Colonic mucosa (tissue), 4 donors: ENCODE results near the gene AMIGO3. TPM values are rescaled to one million over a fixed set of nuclear protein-coding genes. Genes with fewer than 3 reads are reported as not detected.

Experiments
- DNase-seq: peaks from one replicate; pipeline ENCODE4 v3.0.0-alpha.2; 2020
- H3K27ac ChIP-seq: fragments of 200-600 bp; one replicate; pipeline ENCODE4 v1.8.0; 2021
- H3K27me3 ChIP-seq: fragments of 200-600 bp; one replicate; pipeline ENCODE4 v1.8.0; 2021
- H3K36me3 ChIP-seq: fragments of 200-600 bp; one replicate; pipeline ENCODE4 v1.8.0; 2021
- H3K4me1 ChIP-seq: fragments of 200-600 bp; one replicate; pipeline ENCODE4 v1.8.0; 2021; ENCODE audit warnings: mild to moderate bottlenecking
- H3K4me3 ChIP-seq: fragments of 200-600 bp; one replicate; pipeline ENCODE4 v1.8.0; 2021
- H3K9ac ChIP-seq, 2 donors: one replicate each; pipeline ENCODE4 v1.7.0; 2013; ENCODE audit warnings: control low read depth in 2 of 2, low read depth in 2 of 2, low read length in 2 of 2
- H3K9me3 ChIP-seq: fragments of 200-600 bp; one replicate; pipeline ENCODE4 v1.8.0; 2021
- CTCF ChIP-seq: fragments of 200-600 bp; IDR thresholded peaks from one replicate; pipeline ENCODE4 v1.8.0; 2022; ENCODE audit warnings: antibody characterized with exemption, mild to moderate bottlenecking
- intact Hi-C: fragments of 100-400 bp; cut with DNase I; formaldehyde crosslinking; loops from one replicate; pipeline ENCODE4 v1.14.1; 2022
- total RNA-seq, 2 donors: library from RNA; stranded (reverse); fragmentation: NEBNext Ultra II Directional in 1 of 2; extraction: Animal tissue kit (Norgen Biotek cat#: 25700) in 1 of 2; gene quantifications; one replicate each; pipeline ENCODE4 v1.2.1, GENCODE V29; 2021
- donor health status: healthy.
- donor health status: DM: no; HTN: no; CAD: no.
- donor health status: DM: no; HTN: no; CAD: no.

The AMIGO3 gene
- total RNA-seq, 2 donors from 2014 or later, result 0.16 TPM; not detected in 1

- H3K4me3 ChIP-seq, result no peak overlapping the region
- no peaks in the 10 kb centered on the region for H3K36me3 ChIP-seq
- intact Hi-C loops, result no loop called here
- TF ChIP-seq CTCF, result no peak
- DNase-seq, result no peak
- no peaks in the 10 kb centered on the region for H3K27me3 ChIP-seq
- no peaks in the 10 kb centered on the region for H3K4me1 ChIP-seq
- no peak overlapping the region for H3K9ac ChIP-seq
- no peak overlapping the region for H3K27ac ChIP-seq
- no peaks in the 10 kb centered on the region for H3K9me3 ChIP-seq
Observed at GRCh38 chr3:49669352-49669751, 50.1 kb downstream of the AMIGO3 start.

GRCh38 chr3:49668861-49669260 is 50.6 kb downstream of the AMIGO3 start:
- no peak overlapping the region for H3K27ac ChIP-seq
- no peak for DNase-seq
- intact Hi-C loops, result no loop called here
- TF ChIP-seq CTCF, result no peak
- H3K36me3 ChIP-seq, result no peaks in the 10 kb centered on the region
- H3K4me3 ChIP-seq, result no peak overlapping the region
- no peaks in the 10 kb centered on the region for H3K27me3 ChIP-seq
- no peaks in the 10 kb centered on the region for H3K9me3 ChIP-seq
- no peak overlapping the region for H3K9ac ChIP-seq
- no peaks in the 10 kb centered on the region for H3K4me1 ChIP-seq

- intact Hi-C loops, result no loop called here
- no peak overlapping the region for H3K27ac ChIP-seq
- no peak for TF ChIP-seq CTCF
- no peak overlapping the region for H3K9ac ChIP-seq
- no peaks in the 10 kb centered on the region for H3K27me3 ChIP-seq
- H3K9me3 ChIP-seq, result no peaks in the 10 kb centered on the region
- H3K36me3 ChIP-seq, result no peaks in the 10 kb centered on the region
- no peak overlapping the region for H3K4me3 ChIP-seq
- no peaks in the 10 kb centered on the region for H3K4me1 ChIP-seq
- DNase-seq, result no peak
Observed at GRCh38 chr3:49668414-49668797, 51.1 kb downstream of the AMIGO3 start.

GRCh38 chr3:49667701-49668413 is 51.6 kb downstream of the AMIGO3 start:
- Histone ChIP-seq H3K4me3 (no peak overlapping the region), H3K9me3 (no peaks in the 10 kb centered on the region), H3K36me3 (no peaks in the 10 kb centered on the region), H3K9ac (no peak overlapping the region), H3K4me1 (no peaks in the 10 kb centered on the region), H3K27me3 (no peaks in the 10 kb centered on the region), H3K27ac (no peak overlapping the region)
- intact Hi-C loops, result no loop called here
- DNase-seq, result no peak
- TF ChIP-seq CTCF, result no peak

Other genes starting within 250 kb of the AMIGO3 start
- gene DAG1, start 249.4 kb downstream of the AMIGO3 start, total RNA-seq, result 100 to 1,000 TPM in 1 of 2 donors, 10 to 100 TPM in 1; 81.7 to 107 TPM
- under 1 TPM; 0.17 to 0.21 TPM for gene BSN, start 165.2 kb downstream of the AMIGO3 start, total RNA-seq
- 100 to 1,000 TPM; 151 to 278 TPM for gene APEH, start 45.3 kb downstream of the AMIGO3 start, total RNA-seq
- 10 to 100 TPM; 27.7 to 49.9 TPM for gene MST1, start 30.2 kb downstream of the AMIGO3 start, total RNA-seq
- gene RNF123, start 30.1 kb downstream of the AMIGO3 start, total RNA-seq, result 10 to 100 TPM; 36.4 to 39.3 TPM
- gene GMPPB, start 4.3 kb upstream of the AMIGO3 start, total RNA-seq, result 100 to 1,000 TPM in 1 of 2 donors, 10 to 100 TPM in 1; 59.6 to 127 TPM
- gene IP6K1, start 66.9 kb upstream of the AMIGO3 start, total RNA-seq, result 10 to 100 TPM; 26.8 to 33.7 TPM
- gene CDHR4, start 80.2 kb upstream of the AMIGO3 start, total RNA-seq, result not detected
- under 1 TPM; 0.57 to 0.88 TPM for gene INKA1, start 83.6 kb upstream of the AMIGO3 start, total RNA-seq
- gene UBA7, start 94.3 kb upstream of the AMIGO3 start, total RNA-seq, result 10 to 100 TPM; 67.4 to 88.3 TPM
- 10 to 100 TPM in 1 of 2 donors, 1 to 10 TPM in 1; 3.6 to 19.7 TPM for gene TRAIP, start 136.9 kb upstream of the AMIGO3 start, total RNA-seq
- under 1 TPM; 0.21 to 0.30 TPM for gene CAMKV, start 150.2 kb upstream of the AMIGO3 start, total RNA-seq
- gene MST1R, start 184.2 kb upstream of the AMIGO3 start, total RNA-seq, result 100 to 1,000 TPM in 1 of 2 donors, 10 to 100 TPM in 1; 88.9 to 173 TPM
- 10 to 100 TPM in 1 of 2 donors, 1 to 10 TPM in 1; 4.5 to 14.9 TPM for gene MON1A, start 210.1 kb upstream of the AMIGO3 start, total RNA-seq
- gene RBM6, start 220.5 kb upstream of the AMIGO3 start, total RNA-seq, result 10 to 100 TPM; 49.8 to 60.3 TPM